Skeletal muscle satellite cell (primary cell): ENCODE measurements around the gene SH3TC2.

Source experiments
- H3K27me3 ChIP-seq: 2 replicates; pipeline ENCODE4 v1.7.0; 2013; ENCODE audit warnings: low read length; ENCODE audit not compliant: control insufficient read depth, insufficient read depth
- H3K36me3 ChIP-seq: 2 replicates; pipeline ENCODE4 v1.7.0; 2013; ENCODE audit warnings: mild to moderate bottlenecking, control low read depth, low read length; ENCODE audit not compliant: insufficient read depth
- H3K4me1 ChIP-seq: 2 replicates; pipeline ENCODE4 v1.7.0; 2013; ENCODE audit warnings: low read length; ENCODE audit not compliant: control insufficient read depth, insufficient read depth
- H3K4me2 ChIP-seq: 2 replicates; pipeline ENCODE4 v1.7.0; 2013; ENCODE audit warnings: mild to moderate bottlenecking, low read length
- H3K4me3 ChIP-seq: 2 replicates; pipeline ENCODE4 v1.7.0; 2013; ENCODE audit warnings: low read length
- H3K9ac ChIP-seq: 2 replicates; pipeline ENCODE4 v1.7.0; 2013; ENCODE audit warnings: mild to moderate bottlenecking, low read depth, low read length, moderate library complexity
- H3K9me3 ChIP-seq: replicated peaks from 2 replicates; pipeline ENCODE4 v1.7.0; 2013; ENCODE audit warnings: mild to moderate bottlenecking, control low read depth, low read length

The SH3TC2 gene

DNA sequence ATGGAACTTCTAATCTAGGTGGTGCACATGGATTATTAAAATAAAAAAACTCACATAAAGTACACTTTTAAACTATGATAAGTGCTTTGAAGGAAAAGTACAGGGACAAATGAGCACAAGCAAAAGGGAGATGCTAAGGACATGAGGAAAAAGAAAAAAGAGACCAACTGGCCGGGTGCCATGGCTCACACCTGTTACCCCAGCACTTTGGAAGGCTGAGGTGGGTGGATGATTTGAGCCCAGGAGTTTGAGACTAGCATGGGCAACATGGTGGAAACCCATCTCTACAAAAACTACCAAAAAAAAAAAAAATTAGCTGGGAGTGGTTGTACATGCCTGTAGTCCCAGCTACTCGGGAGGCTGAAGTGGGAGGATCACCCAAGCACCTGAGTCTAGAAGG, 67.1 kb downstream of the SH3TC2 start:
- peak overlapping the region; percentile 62 for H3K9ac ChIP-seq
- H3K4me1 ChIP-seq = peaks cover 31% of the 10 kb centered on the region
- H3K36me3 ChIP-seq = no peaks in the 10 kb centered on the region
- peak overlapping the region; percentile 64 for H3K4me2 ChIP-seq
- H3K4me3 ChIP-seq = no peak overlapping the region
- H3K27me3 ChIP-seq = no peaks in the 10 kb centered on the region
- H3K9me3 ChIP-seq = no peaks in the 10 kb centered on the region

DNA sequence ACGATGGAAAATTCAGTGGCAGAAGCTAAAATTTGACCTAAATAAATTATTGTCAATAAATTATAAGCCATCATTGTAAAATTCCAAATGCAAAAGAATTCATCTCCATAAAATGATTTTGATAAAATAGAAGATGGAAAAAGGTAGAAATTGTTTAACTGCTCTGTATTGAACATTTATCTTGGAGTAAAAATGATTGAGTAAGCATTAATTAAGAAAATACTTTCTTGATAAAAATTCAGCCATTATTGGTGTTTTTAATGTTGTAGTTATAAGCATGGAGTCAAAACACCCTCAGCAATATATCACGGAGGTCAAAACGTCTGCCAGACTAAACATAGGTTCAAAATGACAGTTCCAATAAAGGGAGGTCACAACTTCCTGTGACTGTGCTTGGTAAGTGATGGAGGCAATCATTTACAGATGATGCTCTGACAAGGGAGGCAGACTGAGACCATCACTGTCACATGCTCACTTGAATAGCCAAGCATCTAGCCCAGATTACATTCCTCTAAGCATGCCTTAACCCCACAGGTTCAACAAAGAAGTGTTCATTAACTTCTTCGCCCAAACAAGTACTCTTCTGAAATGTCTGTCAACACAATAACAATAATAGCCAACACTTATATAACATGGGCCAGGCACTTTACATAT, 69.5 kb downstream of the SH3TC2 start:
- no peaks in the 10 kb centered on the region for H3K9me3 ChIP-seq
- H3K27me3 ChIP-seq = no peaks in the 10 kb centered on the region
- peaks cover 29% of the 10 kb centered on the region for H3K4me1 ChIP-seq
- H3K4me3 ChIP-seq = no peak overlapping the region
- no peaks in the 10 kb centered on the region for H3K36me3 ChIP-seq
- no peak overlapping the region for H3K4me2 ChIP-seq
- H3K9ac ChIP-seq = no peak overlapping the region

GRCh38 chr5:148992265-148992664, 70.6 kb downstream of the SH3TC2 start:
- Histone ChIP-seq H3K4me1 (peaks cover 32% of the 10 kb centered on the region), H3K4me2 (no peak overlapping the region), H3K36me3 (no peaks in the 10 kb centered on the region), H3K9me3 (no peaks in the 10 kb centered on the region), H3K9ac (no peak overlapping the region), H3K27me3 (no peaks in the 10 kb centered on the region), H3K4me3 (no peak overlapping the region)

GRCh38 chr5:148991566-148991965, 71.3 kb downstream of the SH3TC2 start:
- Histone ChIP-seq H3K4me3 (no peak overlapping the region), H3K36me3 (no peaks in the 10 kb centered on the region), H3K4me2 (no peak overlapping the region), H3K9ac (no peak overlapping the region), H3K9me3 (no peaks in the 10 kb centered on the region), H3K4me1 (peaks cover 27% of the 10 kb centered on the region), H3K27me3 (no peaks in the 10 kb centered on the region)

DNA sequence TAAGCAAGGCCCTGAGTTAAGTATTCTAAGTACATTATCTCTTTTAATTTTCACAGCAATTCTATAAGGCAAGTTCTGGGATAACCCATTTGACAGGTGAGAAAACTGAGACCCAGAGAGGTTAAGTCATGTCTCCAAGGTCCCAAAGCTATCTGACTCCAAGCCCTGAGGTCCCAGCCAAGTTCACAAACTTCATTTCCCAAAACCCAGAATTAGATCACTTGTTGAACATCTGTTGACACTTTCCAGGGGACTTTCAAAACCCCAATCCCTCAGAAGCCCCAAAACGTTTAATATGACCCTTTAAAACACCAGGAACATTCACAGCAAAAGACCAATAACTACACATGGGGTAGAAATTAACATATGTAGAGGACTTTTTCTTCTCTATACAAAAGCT, 72.0 kb downstream of the SH3TC2 start:
- Histone ChIP-seq H3K4me1 (peaks cover 20% of the 10 kb centered on the region), H3K4me2 (no peak overlapping the region), H3K9me3 (no peaks in the 10 kb centered on the region), H3K36me3 (no peaks in the 10 kb centered on the region), H3K4me3 (no peak overlapping the region), H3K27me3 (no peaks in the 10 kb centered on the region), H3K9ac (no peak overlapping the region)

GRCh38 chr5:148989567-148989966, 73.3 kb downstream of the SH3TC2 start:
- H3K4me1 ChIP-seq = peaks cover 19% of the 10 kb centered on the region

DNA sequence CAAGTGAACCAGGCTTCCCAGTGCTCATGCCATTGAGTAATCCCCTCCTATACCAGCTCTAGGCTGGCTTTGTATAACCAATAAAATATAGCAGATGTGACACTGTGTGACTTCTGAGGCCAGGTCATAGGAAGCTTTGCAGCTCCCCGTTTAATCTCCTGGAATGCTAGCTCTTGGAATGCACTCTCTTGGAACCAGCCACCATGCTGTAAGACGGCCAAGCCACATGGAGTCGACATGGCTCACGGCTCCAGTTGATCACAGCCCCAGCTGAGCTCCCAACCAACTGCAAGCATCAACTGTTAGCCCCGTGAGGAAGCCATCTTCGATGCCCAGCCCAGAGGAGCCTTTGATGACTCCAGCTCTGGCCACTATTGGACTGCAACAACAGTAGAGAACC, 74.5 kb downstream of the SH3TC2 start:
- no peaks in the 10 kb centered on the region for H3K36me3 ChIP-seq
- H3K4me2 ChIP-seq = no peak overlapping the region
- H3K27me3 ChIP-seq = no peaks in the 10 kb centered on the region
- no peak overlapping the region for H3K4me3 ChIP-seq
- H3K9ac ChIP-seq = no peak overlapping the region
- no peaks in the 10 kb centered on the region for H3K9me3 ChIP-seq
- peaks cover 22% of the 10 kb centered on the region for H3K4me1 ChIP-seq

More at GRCh38 chr5:148989567-148989966, 73.3 kb downstream of the SH3TC2 start:
- H3K36me3 ChIP-seq = no peaks in the 10 kb centered on the region
- H3K9ac ChIP-seq = no peak overlapping the region
- H3K4me2 ChIP-seq = no peak overlapping the region
- H3K4me3 ChIP-seq = no peak overlapping the region
- H3K9me3 ChIP-seq = no peaks in the 10 kb centered on the region
- H3K27me3 ChIP-seq = no peaks in the 10 kb centered on the region

DNA sequence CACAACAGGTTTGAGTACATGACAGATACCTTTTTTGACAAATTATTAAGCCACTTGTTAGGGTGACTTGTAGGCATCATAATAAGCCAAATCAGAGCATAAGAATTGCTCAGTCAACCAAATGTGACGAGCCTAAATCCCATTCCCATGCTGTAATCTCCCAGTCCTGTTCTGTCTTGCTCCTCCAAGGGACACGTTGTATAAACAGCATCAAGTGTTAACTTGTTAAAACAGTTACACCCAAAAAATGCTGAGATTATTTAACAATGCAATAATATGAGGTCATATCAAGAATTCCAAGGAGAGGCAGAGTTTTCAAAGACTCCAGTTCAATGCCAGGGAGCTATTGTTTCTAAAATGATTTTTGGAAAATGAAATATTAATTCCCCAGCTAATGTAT, 76.2 kb downstream of the SH3TC2 start:
- Histone ChIP-seq H3K9me3 (no peaks in the 10 kb centered on the region), H3K4me2 (no peak overlapping the region), H3K4me1 (peaks cover 22% of the 10 kb centered on the region), H3K4me3 (no peak overlapping the region), H3K9ac (no peak overlapping the region), H3K27me3 (no peaks in the 10 kb centered on the region), H3K36me3 (no peaks in the 10 kb centered on the region)

- Histone ChIP-seq H3K36me3 (no peaks in the 10 kb centered on the region), H3K9ac (no peak overlapping the region), H3K4me2 (no peak overlapping the region), H3K9me3 (no peaks in the 10 kb centered on the region), H3K4me3 (no peak overlapping the region), H3K27me3 (no peaks in the 10 kb centered on the region), H3K4me1 (peaks cover 26% of the 10 kb centered on the region)
These were observed 78.5 kb downstream of the SH3TC2 start for GRCh38 chr5:148984345-148984744.

GRCh38 chr5:148981353-148981752, 81.5 kb downstream of the SH3TC2 start:
- Histone ChIP-seq H3K36me3 (no peaks in the 10 kb centered on the region), H3K4me2 (no peak overlapping the region), H3K9me3 (no peaks in the 10 kb centered on the region), H3K27me3 (no peaks in the 10 kb centered on the region), H3K4me3 (no peak overlapping the region), H3K9ac (no peak overlapping the region), H3K4me1 (peaks cover 40% of the 10 kb centered on the region)

DNA sequence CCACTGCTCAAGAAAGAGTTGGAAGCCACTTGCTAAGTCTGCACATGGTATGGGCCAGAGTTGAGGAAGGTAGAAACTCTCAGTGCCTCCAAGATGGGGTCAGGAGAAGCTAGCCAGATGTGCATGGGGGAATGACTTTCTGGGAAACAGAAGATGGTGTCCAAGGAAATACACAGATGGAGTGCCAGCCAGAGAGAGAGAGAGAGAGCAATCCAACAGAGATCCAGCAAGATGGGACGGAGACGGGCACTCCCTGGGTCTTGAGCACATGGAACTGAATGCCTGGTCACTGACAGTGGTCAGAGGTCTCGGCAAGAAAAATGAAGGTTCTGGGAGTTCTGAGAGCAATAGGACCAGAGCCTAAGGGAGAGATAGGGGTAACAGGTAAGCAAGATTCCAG, 82.1 kb downstream of the SH3TC2 start:
- Histone ChIP-seq H3K9ac (no peak overlapping the region), H3K4me1 (peaks cover 41% of the 10 kb centered on the region), H3K36me3 (no peaks in the 10 kb centered on the region), H3K27me3 (no peaks in the 10 kb centered on the region), H3K9me3 (no peaks in the 10 kb centered on the region), H3K4me2 (no peak overlapping the region), H3K4me3 (no peak overlapping the region)

DNA sequence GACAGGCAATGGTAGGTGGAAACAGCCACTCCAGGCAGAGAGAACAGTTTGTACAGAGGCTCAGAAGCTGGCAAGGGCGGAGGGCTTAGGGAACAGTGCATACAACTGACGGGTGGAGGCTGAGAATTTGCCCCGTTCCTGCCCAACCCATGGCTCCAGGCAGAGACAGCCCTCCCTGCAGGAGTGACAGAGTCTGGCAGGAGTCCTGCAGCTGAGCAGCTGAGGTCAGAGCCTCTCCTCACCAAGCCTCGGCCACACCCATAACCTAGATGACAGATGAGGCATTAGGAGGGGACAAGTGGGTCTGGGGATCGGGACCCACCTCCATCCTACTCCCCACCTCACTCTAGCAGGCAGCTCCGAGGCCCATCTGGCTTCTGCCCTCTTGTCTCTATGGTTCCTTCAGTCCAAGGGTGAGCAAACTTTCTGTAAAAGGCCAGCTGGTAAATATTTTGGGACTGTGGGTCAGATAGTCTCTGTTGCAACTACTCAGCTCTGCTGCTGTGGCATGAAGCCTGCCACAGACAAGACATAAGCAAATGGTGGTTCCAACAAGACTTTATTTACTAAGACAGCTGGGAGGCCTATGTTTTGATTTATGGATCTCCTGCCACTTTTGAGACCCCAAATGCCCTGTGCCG, 83.7 kb downstream of the SH3TC2 start:
- no peaks in the 10 kb centered on the region for H3K27me3 ChIP-seq
- H3K9me3 ChIP-seq = no peaks in the 10 kb centered on the region
- peak overlapping the region; percentile 75 for H3K9ac ChIP-seq
- H3K4me3 ChIP-seq = no peak overlapping the region
- H3K4me1 ChIP-seq = peaks cover 45% of the 10 kb centered on the region
- peak overlapping the region; percentile 7 for H3K4me2 ChIP-seq
- H3K36me3 ChIP-seq = no peaks in the 10 kb centered on the region
